B cell (primary cell): ENCODE results near the gene GPC3.

Experiments
- CTCF ChIP-seq: fragments of 200-600 bp; IDR thresholded peaks from one replicate; pipeline ENCODE4 v1.8.0; 2022; ENCODE audit warnings: antibody characterized with exemption, mild to moderate bottlenecking
- EZH2 ChIP-seq: IDR thresholded peaks from 2 replicates; pipeline ENCODE4 v1.6.1; 2012; ENCODE audit warnings: borderline replicate concordance, low read depth, mild to moderate bottlenecking, moderate library complexity, low read length; ENCODE audit not compliant: insufficient read depth, poor library complexity, severe bottlenecking

DNA sequence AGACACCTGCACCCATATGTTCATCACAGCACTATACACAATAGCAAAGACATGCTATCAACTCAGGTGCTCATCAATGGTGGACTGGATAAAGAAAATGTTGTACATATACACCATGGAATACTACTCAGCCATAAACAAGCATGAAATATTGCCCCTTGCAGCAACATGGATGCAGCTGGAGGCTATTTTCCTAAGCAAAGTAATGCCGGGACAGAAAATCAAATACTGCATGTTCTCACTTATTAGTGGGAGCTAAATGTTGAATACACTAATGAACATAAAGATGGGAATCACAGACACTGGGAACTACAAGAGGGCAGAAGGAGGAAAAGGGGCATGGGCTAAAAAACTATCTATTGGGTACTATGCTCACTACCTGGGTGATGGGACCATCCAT, 278.5 kb downstream of the GPC3 start:
- TF ChIP-seq EZH2 (no peak), CTCF (no peak)
